HTR-8/SVneo (cell line): Measurements from ENCODE around the gene PKP3.
A peak's percentile ranks its signal among the peaks of the same experiment; 100 is the strongest.

ENCODE experiments used
- DNase-seq: peaks from one replicate; pipeline ENCODE4 v3.0.0; 2011; ENCODE audit warnings: low spot score, mixed read lengths; ENCODE audit not compliant: insufficient read length
- FAIRE-seq: peaks from 2 replicates; lab custom pipeline; 2011; peaks lifted over from hg19 to GRCh38; lab: Jason Lieb, UNC

PKP3 gene

DNA sequence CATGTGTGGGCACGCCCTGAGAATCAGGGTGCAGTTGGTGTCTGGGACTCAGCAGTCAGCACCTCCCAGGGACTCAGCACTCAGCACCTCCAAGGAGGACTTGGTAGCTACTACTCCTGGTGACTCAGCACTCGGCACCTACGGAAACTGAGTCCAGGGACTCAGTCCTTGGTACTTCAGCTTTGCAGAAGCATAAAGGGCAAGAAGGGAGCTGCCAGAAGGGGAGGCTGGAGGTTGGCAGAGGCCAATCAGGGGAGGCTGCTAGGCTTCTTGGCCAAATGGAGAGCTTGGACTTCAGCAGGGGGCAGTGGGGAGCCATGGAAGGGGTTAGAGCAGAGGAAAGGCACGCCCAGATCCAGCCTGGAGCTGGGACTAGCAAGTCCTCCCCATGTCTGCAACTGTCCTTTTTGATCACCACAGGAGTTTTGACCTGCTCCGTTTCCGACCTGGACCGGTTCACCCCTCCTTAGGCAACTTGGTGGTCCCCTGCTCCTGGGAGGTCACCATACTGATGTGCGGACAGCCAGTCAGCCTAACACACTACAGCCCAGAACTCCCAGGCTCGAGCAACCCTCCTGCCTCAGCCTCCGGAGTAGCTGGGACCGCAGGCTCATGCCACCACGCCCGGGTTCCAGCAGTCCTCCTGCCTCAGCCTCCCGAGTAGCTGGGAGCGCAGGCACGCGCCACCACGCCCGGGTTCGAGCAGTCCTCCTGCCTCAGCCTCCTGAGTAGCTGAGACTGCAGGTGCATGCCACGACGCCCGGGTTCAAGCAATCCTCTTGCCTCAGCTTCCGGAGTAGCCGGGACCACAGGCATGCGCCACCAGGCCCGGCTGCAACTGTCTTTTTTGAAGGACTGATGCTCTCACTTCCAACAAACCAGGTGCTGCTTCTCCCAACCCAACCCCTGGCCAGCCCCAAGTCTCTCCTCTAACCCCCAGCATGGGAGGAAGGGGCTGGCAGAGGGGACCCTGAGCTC is 46.3 kb downstream of the PKP3 start:
- FAIRE-seq, result no peak

GRCh38 chr11:441043-441417 is 47.0 kb downstream of the PKP3 start:
- FAIRE-seq (no peak), DNase-seq (no peak)

More for the DNA sequence above, 46.3 kb downstream of the PKP3 start:
- no peak for DNase-seq

DNA sequence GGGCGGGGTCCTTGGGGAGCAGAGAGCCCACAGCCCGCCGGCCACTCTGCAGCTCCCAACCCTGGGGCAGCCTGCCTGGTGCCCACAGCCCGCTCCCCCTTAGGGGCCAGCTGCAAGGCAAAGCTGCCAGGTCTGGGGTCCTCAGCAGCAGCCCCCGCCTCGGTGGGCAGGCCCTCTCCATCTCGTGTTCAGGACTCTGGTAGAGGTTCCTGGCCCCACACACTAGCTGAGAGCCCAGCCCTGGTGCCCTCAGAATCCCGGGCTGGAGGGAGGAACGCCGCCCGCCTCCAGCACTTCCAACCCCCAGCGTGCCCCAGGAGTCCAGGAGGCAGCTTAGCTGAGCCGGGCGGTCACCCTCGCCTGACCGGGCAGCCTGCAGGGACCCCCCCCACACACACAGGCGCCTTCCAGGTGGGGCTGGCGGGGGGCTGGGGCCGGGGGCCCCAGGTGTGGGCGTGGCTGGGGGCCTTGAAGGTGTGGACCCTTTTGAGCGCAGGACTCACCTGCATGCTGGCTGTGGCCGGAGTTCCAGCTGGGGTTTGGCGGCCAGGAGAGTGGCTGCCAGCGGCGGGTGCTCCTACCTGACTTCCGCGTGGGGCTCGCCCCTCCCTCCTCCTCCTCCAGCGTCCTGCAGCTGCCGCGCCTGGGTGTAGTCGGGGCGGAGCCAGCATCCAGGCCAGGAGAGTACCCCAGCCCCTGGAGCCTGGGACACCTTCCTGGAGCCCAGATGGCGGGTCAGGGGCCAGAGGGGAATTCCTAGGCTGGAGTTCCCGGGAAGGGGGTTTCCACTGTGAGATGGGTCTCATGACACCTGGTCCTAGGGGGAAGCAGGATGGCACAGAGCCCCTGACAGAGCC is 47.6 kb downstream of the PKP3 start, which contains the start of gene ANO9:
Gene ANO9, minus strand, starts transcription at position 594 of the 857 bp plus-strand sequence. Its CDS starts 85 bp downstream, at position 509.
- FAIRE-seq (no peak), DNase-seq (no peak)

DNA sequence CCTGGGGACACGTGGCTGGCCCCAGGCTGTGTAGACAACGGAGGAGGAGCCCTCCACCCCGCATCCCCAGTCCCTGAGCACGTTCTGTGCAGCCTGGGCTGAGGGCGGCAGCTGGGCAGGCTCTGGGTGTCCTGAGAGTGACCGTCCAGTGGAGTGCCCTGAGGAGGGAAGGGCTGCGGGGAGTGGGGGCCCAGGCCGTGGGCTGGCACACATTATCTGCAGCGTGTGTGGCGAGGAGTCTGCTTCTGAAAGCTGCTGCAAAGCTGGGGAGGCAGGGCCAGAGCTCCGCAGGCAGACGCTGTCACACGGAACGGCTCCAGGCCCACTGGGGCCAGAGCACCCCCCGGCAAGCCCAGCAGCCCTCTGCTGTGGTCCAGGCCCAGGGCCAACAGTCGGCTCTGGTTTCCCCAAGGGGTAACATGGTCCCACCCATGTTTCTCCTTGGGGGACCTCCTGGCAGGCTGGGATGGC is 48.6 kb downstream of the PKP3 start:
- no peak for FAIRE-seq
- DNase-seq, result no peak

DNA sequence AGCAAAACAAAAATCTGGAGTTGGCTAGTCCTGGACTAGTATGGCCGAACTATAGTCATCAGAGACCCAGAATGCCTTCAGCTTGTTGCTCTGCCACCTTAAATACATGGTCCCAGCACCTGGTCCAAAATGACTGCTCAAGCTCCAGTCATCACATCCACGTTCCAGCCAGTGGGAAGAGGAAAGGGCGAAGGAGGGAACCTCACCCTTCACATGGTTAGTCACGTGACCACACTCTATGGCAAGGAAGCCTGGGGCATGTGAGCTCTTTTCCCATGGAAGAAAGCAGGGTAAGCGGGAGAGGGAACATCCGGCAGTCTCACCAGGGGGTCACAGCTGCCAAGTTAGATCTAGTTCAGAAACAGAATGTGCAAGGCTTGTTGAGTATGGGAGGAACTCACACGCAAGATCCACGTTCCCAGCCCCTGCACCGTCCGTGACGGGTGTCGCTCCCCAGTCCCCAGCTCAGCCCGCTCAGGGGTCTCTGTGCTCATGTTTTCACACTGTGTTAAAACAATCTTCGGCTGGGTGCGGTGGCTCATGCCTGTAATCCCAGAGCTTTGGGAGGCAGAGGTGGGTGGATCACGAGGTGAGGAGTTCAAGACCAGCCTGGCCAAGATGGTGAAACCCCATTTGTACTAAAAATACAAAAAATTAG is 49.7 kb downstream of the PKP3 start:
- FAIRE-seq (no peak), DNase-seq (no peak)

DNA sequence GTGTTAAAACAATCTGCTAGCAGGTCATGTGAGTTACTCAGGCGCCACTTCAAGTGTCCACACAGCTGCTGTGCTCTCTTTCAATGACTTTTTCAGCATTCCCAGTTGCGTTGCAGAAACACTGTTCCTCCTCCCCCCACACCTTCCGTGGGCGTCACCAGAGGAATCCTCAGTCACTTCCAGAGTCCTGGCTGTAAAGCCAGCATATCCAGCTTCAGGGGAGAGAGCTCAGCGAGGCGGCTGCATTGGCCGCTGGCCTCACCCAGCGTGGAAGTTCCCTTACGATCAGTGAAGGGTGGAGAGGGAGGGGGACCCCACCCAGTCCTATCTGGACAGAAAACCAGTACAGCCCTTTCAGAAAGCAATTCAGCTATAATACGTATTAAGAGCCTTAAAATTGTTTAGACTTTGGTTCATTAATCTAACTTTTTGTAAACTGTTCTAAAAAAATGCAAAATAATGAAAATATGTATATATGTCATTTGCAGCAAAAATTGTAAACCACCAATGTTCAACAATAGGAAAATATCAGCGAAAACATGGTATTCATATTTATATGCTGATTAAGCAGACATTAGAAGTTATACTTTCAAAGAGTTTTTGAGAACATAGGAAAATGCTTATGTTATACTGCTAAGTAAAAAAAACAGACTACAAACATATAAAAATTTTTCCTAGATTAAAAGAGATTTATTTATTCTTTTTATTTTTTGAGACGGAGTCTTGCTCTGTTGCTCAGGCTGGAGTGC is 50.6 kb downstream of the PKP3 start:
- DNase-seq (no peak), FAIRE-seq (no peak)

- no peak for DNase-seq
These were observed 52.0 kb downstream of the PKP3 start for GRCh38 chr11:445765-446588.

DNA sequence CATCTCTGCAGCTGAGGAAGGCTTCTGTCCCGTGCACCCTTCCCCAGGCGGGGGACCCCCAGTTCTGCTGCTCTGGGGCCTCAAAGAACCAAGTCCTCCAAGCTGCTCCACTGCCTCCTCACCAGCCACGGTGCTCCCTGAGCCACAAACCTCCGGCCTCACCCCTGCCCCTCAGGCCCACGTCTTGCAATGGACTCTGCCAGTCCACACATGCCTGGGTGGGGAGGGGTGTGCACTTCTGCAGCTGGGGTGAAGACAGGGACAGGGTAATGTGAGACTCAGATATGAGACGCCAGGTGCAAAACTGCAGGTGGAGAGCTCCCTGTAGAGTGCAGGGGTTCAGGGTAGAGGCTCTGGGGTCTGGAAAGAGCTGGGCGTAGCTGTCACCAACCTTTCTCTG is 52.9 kb downstream of the PKP3 start:
- DNase-seq (no peak), FAIRE-seq (no peak)

More at GRCh38 chr11:445765-446588, 52.0 kb downstream of the PKP3 start:
- no peak for FAIRE-seq

DNA sequence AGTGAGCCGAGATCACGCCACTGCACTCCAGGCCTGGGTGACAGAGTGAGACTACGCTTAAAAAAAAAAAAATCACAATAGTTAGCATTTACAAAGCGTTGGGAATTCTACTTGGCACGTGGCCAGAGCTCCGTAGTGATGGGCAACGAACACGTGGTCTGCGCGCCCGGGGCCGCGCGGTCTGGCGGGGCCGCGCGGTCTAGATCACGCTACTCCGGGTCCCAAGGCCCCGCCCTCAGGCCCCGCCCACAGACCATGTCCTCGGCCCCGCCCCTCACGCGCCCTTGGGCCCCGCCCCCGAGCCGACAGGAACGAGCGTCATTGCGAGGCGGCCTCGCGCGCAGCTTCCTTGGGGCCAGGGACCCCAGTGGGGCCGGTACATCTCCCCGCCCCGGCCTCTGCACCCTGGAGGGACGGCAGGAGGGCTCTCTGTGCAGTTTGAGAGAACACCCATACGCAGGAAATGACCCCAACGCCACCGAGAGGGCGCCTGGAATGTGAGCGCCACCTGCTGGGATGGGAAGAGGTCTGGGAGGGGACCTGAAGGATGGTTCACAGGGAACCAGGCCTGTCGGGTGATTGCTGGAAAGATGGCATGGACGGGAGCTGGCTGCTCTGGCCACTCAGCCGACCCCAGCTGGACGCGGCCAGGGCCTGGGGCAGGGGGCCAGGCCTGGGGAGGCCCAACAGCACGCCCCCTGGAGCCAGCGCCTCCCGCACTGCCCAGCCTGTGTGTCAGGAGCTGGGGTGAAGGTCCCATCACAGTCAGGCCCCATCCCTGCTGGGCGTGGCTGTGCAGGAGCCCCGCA is 54.1 kb downstream of the PKP3 start:
- FAIRE-seq (peak; percentile 77), DNase-seq (peak; percentile 92)

DNA sequence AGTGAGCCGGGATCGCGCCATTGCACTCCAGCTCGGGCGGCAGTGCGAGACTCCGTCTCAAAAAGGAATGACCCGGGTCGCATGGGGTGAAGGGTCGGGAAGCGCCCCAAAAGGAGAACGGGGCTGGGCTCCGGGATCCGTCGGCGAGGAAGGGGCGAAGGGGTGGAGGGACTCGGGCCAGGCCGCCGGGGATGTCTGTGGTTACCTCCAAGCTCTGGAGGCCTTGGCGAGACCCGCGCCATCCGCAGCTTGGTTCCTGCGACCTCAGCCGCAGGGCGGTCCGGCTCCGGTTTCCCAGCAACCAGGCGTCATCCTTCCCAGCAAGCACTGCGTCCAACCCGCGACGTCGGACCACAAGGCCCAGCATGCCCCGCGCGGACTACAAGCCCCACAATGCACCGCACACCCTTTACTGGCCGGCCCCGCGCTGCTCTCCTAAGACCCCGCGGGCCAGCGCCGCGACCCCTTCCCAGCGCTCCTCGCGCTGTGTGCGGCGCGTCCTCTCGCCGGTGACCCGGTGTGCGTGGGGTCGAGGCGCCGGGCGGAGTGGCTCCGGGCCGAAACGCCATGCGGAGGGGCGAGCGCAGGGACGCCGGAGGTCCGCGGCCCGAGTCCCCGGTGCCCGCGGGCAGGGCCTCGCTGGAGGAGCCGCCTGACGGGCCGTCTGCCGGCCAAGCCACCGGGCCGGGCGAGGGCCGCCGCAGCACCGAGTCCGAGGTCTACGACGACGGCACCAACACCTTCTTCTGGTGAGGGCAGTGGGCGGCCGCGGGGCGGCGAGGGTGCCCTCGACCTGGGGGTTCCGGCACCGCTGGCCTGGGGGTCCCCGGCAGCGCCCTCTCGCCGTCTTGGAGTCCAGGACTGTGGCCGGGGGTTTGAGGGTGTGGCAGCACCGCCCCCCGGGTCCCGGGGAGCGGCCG is 56.1 kb downstream of the PKP3 start, which contains the start of gene PTDSS2:
Gene PTDSS2, plus strand, starts transcription at position 391 of the 920 bp plus-strand sequence. Its CDS starts 177 bp downstream, at position 568.
- DNase-seq, result peak; percentile 93
- peak; percentile 99 for FAIRE-seq

- DNase-seq (peak; percentile 66), FAIRE-seq (peak; percentile 85)
These were observed 56.9 kb downstream of the PKP3 start for GRCh38 chr11:450809-451451.

- no peak for DNase-seq
- FAIRE-seq, result no peak
These were observed 57.7 kb downstream of the PKP3 start for GRCh38 chr11:451738-452137.

DNA sequence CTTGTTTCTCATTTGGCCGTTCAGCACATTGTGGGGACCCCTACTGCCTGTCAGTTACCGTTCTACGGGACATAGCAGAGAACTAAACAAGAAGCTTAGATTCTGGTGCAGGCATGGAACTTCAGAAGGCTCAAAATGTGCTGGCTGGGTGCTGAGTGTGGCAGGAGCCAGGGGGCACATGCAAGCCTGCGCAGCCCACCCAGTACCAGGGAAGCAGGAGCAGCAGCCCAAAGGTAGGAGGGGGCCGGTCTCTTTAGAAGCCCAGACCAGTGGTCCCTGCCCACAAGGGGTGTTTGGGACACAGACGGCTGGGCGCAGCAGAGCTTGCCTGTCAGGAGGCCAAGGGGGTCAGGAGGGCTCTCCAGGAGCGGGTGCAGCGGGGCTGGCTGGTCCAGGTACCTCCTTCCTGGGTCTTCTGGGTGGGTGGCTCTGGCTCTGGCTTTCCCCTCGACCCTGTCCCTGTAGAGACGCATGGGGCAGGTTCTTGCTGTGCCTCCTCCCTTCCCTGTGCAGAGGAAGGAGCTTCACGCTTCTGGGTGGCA is 58.3 kb downstream of the PKP3 start:
- no peak for DNase-seq
- FAIRE-seq, result no peak

DNA sequence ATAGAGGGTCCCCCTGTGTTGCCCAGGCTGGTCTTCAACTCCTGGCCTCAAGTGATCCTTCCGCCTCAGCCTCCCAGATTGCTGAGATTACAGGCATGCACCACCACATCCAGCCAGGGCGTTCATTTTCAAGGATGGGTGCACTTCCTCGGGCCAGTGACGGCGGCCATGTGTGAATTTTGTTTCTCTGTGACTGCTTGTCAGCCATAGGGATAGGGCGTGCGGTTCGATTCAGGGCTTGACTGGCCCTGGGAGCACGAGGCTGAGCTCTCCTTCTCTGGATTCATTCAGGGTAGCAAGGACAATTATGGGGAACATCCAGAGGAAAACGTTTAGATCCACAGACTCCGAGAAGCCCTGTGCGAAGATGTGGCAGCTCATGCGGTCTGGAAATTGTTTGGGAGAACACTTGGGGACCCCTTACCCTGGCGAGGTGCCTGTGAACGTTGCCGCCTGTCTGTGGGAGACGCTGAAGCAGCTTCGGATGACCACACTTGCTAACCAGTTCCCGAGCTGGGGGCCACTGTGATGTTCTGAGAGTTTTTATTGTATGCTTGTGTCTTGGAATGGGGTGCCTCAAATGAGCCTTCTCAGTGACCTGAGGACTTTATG is 59.0 kb downstream of the PKP3 start:
- DNase-seq (no peak), FAIRE-seq (no peak)

DNA sequence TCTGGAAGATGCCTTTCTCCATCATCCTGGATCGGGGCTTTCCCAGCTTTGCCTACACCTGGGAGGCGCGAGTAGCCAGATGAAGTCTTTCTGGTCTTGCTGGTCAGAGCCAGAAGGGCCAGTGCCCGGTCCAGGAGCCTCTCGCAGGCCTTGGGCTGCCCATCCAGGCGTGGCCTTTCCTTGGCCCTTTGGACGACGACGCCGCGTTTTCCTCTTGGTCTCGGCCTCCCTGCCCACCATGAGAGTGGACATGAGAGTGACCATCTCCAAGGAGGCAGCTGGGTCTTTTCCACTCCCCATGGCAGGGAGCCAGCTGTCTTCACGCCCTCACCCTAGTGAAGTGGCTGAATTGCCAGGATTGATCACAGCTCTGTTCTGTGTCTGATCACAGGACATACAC is 59.6 kb downstream of the PKP3 start:
- FAIRE-seq (no peak), DNase-seq (no peak)

GRCh38 chr11:454043-454442 is 60.0 kb downstream of the PKP3 start:
- FAIRE-seq, result no peak

More at GRCh38 chr11:454043-454442, 60.0 kb downstream of the PKP3 start:
- no peak for DNase-seq
